Activated CD4-positive, alpha-beta memory T cell treated with anti-CD3 and anti-CD28 coated beads for 36 hours (primary cell): ENCODE results near the gene ZNF668. TPM values are rescaled to one million over a fixed set of nuclear protein-coding genes. Genes with fewer than 3 reads are reported as not detected.
A peak's percentile ranks its signal among the peaks of the same experiment; 100 is the strongest.

Experiments
- CTCF ChIA-PET: fragments of 350-600 bp; sonication (Branson Sonifier 250); formaldehyde crosslinking; loops from one replicate; lab custom pipeline; 2021; ENCODE audit warnings: antibody characterized with exemption, inconsistent platforms; lab: Charles Lee
- POLR2A ChIA-PET: fragments of 350-600 bp; sonication (Branson Sonifier 250); formaldehyde crosslinking; loops from one replicate; lab custom pipeline; 2021; ENCODE audit warnings: antibody characterized with exemption; lab: Charles Lee
- DNase-seq: peaks from one replicate; pipeline ENCODE4 v3.0.0-alpha.2; 2020
- H3K27ac Mint-ChIP-seq: one replicate; pipeline ENCODE4 v1.8.0; 2021; ENCODE audit warnings: mixed read lengths
- H3K27me3 Mint-ChIP-seq: one replicate; pipeline ENCODE4 v1.8.0; 2021; ENCODE audit warnings: mixed read lengths
- H3K36me3 Mint-ChIP-seq: one replicate; pipeline ENCODE4 v1.8.0; 2021; ENCODE audit warnings: mixed read lengths
- H3K4me1 Mint-ChIP-seq: one replicate; pipeline ENCODE4 v1.8.0; 2021; ENCODE audit warnings: low read depth, mixed read lengths
- H3K4me3 Mint-ChIP-seq: one replicate; pipeline ENCODE4 v1.8.0; 2021; ENCODE audit warnings: mild to moderate bottlenecking, mixed read lengths
- H3K9me3 Mint-ChIP-seq: one replicate; pipeline ENCODE4 v1.8.0; 2021; ENCODE audit warnings: mixed read lengths
- intact Hi-C: fragments of 100-400 bp; cut with micrococcal nuclease; formaldehyde crosslinking; loops from one replicate; pipeline ENCODE4 v1.15.1; 2023
- total RNA-seq, 2 experiments: library from RNA; stranded (reverse); gene quantifications; one replicate each; pipeline ENCODE4 v1.2.3, GENCODE V29; 2021

ZNF668 gene
- 10 to 100 TPM; 11.4 to 13.3 TPM for total RNA-seq

DNA sequence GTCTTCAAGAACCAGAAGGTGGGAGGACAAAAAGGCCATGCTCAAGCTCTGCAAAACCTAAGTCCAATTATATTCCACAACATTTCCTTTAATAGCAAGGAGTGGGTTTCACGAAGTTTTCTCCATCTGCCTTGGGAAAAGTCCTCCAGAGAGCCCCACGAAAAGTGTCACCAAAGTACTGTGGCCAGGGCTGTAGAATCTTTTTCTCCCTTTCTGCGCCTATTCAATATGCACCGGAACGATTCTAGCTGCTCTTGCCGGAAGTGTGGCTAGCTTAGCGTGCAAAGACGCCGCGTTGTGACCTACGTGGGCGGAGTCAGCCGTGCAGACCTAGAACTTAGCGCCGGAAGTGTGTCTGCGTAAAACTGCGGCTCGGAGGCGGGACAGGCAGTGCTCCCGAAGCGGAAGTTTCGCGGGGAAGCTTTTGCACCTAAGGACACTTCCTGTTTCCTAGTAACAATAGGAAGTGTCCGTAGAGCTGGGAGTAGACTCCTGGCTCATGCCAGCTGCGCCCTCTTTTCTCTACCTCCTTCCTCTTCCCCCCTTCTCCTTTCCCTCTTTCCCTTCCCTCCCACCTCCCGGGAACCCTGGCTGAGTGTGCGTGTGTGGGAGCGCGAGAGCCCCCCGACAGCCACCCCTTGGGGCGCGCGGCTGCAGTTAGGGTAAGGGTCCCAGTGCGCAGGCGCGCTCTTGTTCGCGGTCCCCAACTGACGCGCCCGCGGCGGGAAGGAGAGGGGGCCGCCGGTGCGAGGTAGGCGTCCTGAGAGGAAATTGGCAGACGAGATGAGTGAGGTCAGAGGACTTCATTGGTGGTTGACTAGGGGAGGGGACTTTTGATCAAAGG is at the start of gene ZNF668, which contains the start of gene ZNF646:
TSS of gene ZNF668 (minus strand) at position 271 of the 844 bp plus-strand sequence. CDS start 9,781 bp downstream, outside the sequence.
TSS of gene ZNF646 (plus strand) at position 453 of the 844 bp plus-strand sequence. CDS start 1,903 bp downstream, outside the sequence.
- Mint-ChIP-seq H3K27me3 (no peaks in the 10 kb centered on the region), H3K9me3 (no peaks in the 10 kb centered on the region), H3K4me3 (peak within 1 kb of the TSS; percentile 98), H3K27ac (peak within 1 kb of the TSS; percentile 97), H3K4me1 (peaks cover 30% of the 10 kb centered on the region), H3K36me3 (peaks cover 14% of the 10 kb centered on the region)
- intact Hi-C loops, result loop anchor here (1.0 to 2.0 kb wide), 10 partner anchors 20 to 795 kb away; partner anchors contain the start of genes ARMC5, FUS, KAT8 and SETD1A
- ChIA-PET POLR2A (interaction anchor here (0.6 to 2.4 kb wide), 15 partner anchors 10 to 796 kb away, joined by 3 to 23 read pairs (median 5); partner anchors contain the start of genes ARMC5, FUS, KAT8 and SETD1A), CTCF (interaction anchor here (0.6 to 3.4 kb wide), 6 partner anchors 24 to 140 kb away, joined by 3 to 22 read pairs (median 7); partner anchors contain the start of genes HSD3B7 and KAT8)
- DNase-seq, result peak; percentile 99

GRCh38 chr16:31120129-31120528 is 46.1 kb upstream of the ZNF668 start:
- ChIA-PET CTCF (interaction anchor here (0.8 to 3.8 kb wide), 3 partner anchors 22 to 339 kb away, joined by 3 to 23 read pairs (median 4); partner anchors contain the start of gene ARMC5), POLR2A (interaction anchor here (0.8 to 4.1 kb wide), 2 partner anchors 9 to 22 kb away, joined by 3 to 27 read pairs; no protein-coding TSS in a partner anchor)
- H3K27ac Mint-ChIP-seq, result no peak overlapping the region
- no peaks in the 10 kb centered on the region for H3K27me3 Mint-ChIP-seq
- H3K9me3 Mint-ChIP-seq, result no peaks in the 10 kb centered on the region
- H3K4me1 Mint-ChIP-seq, result peaks cover 16% of the 10 kb centered on the region
- intact Hi-C loops, result no loop called here
- H3K4me3 Mint-ChIP-seq, result no peak overlapping the region
- H3K36me3 Mint-ChIP-seq, result peaks cover 18% of the 10 kb centered on the region
- no peak for DNase-seq

DNA sequence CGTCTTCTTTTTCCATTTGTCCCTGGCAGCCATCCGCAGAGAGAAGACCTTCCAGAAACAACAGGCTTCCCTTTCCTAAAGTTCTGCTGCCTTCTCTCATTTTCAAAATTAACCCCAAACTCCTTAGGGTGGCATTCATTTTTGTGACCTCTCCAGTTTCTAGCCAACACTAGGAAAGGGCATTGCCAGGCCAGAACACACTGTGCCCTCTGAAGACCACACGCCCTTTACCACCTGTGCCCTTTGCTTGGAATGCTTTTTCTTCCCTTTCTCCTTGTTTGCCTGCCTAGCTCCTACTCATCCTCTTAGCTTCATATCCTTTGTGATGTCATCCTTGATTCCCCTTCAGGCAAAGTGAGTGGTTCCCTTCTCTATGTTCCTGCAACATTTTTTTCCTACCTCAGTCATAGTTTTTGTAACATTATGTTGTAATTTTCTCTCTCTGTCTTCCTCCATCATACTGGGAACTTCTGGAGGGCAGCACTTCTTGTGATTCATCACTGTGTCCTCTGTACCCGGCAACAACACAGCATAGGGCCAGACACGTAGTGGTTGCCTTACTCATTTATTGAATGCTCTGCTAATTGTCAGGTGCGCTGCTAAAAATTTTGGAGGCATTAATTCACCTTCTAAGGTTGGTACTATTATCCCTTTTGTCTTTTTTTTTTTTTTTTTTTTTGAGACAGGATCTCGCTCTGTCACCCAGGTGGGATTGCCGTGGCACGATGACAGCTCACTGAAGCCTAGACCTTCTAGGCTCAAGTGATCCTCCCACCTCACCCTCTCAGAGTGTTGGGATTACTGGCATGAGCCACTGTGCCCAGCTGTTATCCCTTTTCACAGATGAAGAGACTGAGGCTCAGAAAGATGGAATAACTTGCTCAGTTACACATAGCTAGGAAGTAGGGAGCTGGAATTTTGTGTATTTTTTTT is 44.4 kb upstream of the ZNF668 start:
- peaks cover 18% of the 10 kb centered on the region for H3K36me3 Mint-ChIP-seq
- CTCF ChIA-PET, result interaction anchor here (1.1 to 3.3 kb wide), 5 partner anchors 11 to 133 kb away, joined by 3 to 36 read pairs (median 6); partner anchors contain the start of genes HSD3B7 and ZNF668
- intact Hi-C loops, result loop anchor here (1.0 kb wide), 1 partner anchor 61 kb away; no protein-coding TSS in a partner anchor

GRCh38 chr16:31117384-31118222 is 43.6 kb upstream of the ZNF668 start, which contains the start of gene KAT8:
Gene KAT8 (plus strand): TSS chr16:31117664. CDS start chr16:31117682, 18 bp downstream.
- peak within 1 kb of the TSS; percentile 79 for H3K4me3 Mint-ChIP-seq
- H3K9me3 Mint-ChIP-seq, result no peaks in the 10 kb centered on the region
- peak within 1 kb of the TSS; percentile 70 for H3K27ac Mint-ChIP-seq
- peaks cover 20% of the 10 kb centered on the region for H3K4me1 Mint-ChIP-seq
- H3K36me3 Mint-ChIP-seq, result peaks cover 18% of the 10 kb centered on the region
- ChIA-PET POLR2A (interaction anchor here (0.5 to 4.1 kb wide), 11 partner anchors 9 to 755 kb away, joined by 3 to 27 read pairs (median 3); partner anchors contain the start of genes BCKDK, FUS, ZNF646 and ZNF668), CTCF (interaction anchor here (0.6 to 3.3 kb wide), 7 partner anchors 10 to 273 kb away, joined by 3 to 36 read pairs (median 4); partner anchors contain the start of genes HSD3B7 and ZNF668)
- DNase-seq, result peak; percentile 99
- no peaks in the 10 kb centered on the region for H3K27me3 Mint-ChIP-seq
- intact Hi-C loops, result loop anchor here (1.0 kb wide), 4 partner anchors 23 to 62 kb away; partner anchors contain the start of genes VKORC1, ZNF646 and ZNF668

More for the DNA sequence above, 44.4 kb upstream of the ZNF668 start:
- H3K27ac Mint-ChIP-seq, result peak overlapping the region; percentile 70
- no peak for DNase-seq
- H3K4me1 Mint-ChIP-seq, result peaks cover 20% of the 10 kb centered on the region
- POLR2A ChIA-PET, result interaction anchor here (0.8 to 4.1 kb wide), 6 partner anchors 8 to 61 kb away, joined by 3 to 27 read pairs (median 16); partner anchors contain the start of genes BCKDK, FUS, ZNF646 and ZNF668
- peak overlapping the region; percentile 79 for H3K4me3 Mint-ChIP-seq
- no peaks in the 10 kb centered on the region for H3K27me3 Mint-ChIP-seq
- no peaks in the 10 kb centered on the region for H3K9me3 Mint-ChIP-seq

- peaks cover 15% of the 10 kb centered on the region for H3K36me3 Mint-ChIP-seq
- peak overlapping the region; percentile 49 for H3K27ac Mint-ChIP-seq
- intact Hi-C loops, result no loop called here
Measured at GRCh38 chr16:31114468-31114867, 40.4 kb upstream of the ZNF668 start.

DNA sequence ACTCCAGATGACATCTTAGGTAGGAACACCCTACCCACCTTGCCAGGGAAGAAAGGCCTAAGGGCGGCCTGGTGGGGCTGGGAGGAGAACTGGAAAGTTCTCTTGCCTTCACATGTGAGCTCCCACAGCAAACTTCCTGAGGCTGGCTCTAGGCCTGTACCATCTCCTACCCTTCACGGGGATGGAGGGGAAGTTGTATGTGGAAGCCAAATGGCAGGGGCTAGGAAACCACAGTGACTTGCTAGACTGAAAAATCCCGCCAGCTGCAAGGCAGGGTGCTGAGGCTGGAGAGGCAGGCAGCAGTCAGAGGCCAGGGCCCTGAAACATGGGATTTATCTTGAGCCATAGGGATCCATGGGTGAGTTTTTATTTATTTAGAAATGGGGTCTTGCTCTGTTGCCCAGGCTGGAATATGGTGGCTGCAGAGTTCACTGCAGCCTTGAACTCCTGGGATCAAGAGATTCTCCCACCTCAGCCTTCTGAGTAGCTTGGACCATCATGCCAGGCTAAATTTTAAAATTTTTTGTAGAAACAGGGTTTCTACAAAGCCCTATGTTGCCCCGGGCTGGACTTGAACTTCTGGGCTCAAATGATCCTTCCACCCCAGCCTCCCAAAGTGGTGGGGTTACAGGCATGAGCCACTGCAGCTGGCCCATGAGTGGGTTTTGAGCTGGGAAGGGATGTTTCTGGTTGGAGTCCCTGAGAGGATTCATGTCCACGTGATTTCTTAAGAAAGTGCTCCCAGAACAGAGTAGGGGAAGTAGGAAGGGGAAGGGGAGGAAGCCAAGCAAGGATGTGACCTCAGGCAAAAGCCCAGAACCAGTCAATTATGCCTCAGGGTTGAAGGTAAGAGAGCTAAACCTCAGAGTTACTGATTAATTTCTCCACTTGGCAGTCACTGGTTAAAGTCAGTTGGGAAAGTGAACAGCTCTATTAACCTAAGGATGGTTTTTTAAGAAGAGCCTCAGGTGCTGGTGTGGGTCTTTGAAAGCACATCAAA is 39.4 kb upstream of the ZNF668 start:
- H3K27ac Mint-ChIP-seq, result peak overlapping the region; percentile 11
- no peaks in the 10 kb centered on the region for H3K27me3 Mint-ChIP-seq
- no peaks in the 10 kb centered on the region for H3K9me3 Mint-ChIP-seq
- no peak for DNase-seq
- H3K4me3 Mint-ChIP-seq, result no peak overlapping the region
- ChIA-PET CTCF (interaction anchor here (0.9 to 1.2 kb wide), 2 partner anchors 28 to 29 kb away, joined by 4 to 5 read pairs; no protein-coding TSS in a partner anchor), POLR2A (no interaction called here)
- H3K36me3 Mint-ChIP-seq, result peaks cover 12% of the 10 kb centered on the region
- H3K4me1 Mint-ChIP-seq, result peaks cover 18% of the 10 kb centered on the region
- intact Hi-C loops, result no loop called here

More at GRCh38 chr16:31114468-31114867, 40.4 kb upstream of the ZNF668 start:
- Mint-ChIP-seq H3K27me3 (no peaks in the 10 kb centered on the region), H3K4me1 (peaks cover 21% of the 10 kb centered on the region), H3K9me3 (no peaks in the 10 kb centered on the region), H3K4me3 (no peak overlapping the region)
- no peak for DNase-seq
- POLR2A ChIA-PET, result interaction anchor here (1.0 kb wide), 1 partner anchor 13 kb away, joined by 3 read pairs; no protein-coding TSS in a partner anchor
- CTCF ChIA-PET, result interaction anchor here (0.7 to 0.9 kb wide), 2 partner anchors 16 to 27 kb away, joined by 3 to 4 read pairs; no protein-coding TSS in a partner anchor

- DNase-seq, result no peak
- Mint-ChIP-seq H3K27me3 (no peaks in the 10 kb centered on the region), H3K36me3 (peaks cover 12% of the 10 kb centered on the region), H3K9me3 (no peaks in the 10 kb centered on the region), H3K4me3 (no peak overlapping the region), H3K27ac (no peak overlapping the region), H3K4me1 (peaks cover 16% of the 10 kb centered on the region)
- ChIA-PET POLR2A (no interaction called here), CTCF (interaction anchor here (1.2 kb wide), 1 partner anchor 30 kb away, joined by 5 read pairs; no protein-coding TSS in a partner anchor)
- intact Hi-C loops, result no loop called here
Measured at GRCh38 chr16:31112711-31113110, 38.7 kb upstream of the ZNF668 start.

GRCh38 chr16:31111881-31112466 is 37.9 kb upstream of the ZNF668 start:
- intact Hi-C loops, result no loop called here
- peaks cover 23% of the 10 kb centered on the region for H3K4me1 Mint-ChIP-seq
- peaks cover 12% of the 10 kb centered on the region for H3K36me3 Mint-ChIP-seq
- ChIA-PET POLR2A (no interaction called here), CTCF (interaction anchor here (1.2 kb wide), 1 partner anchor 30 kb away, joined by 5 read pairs; no protein-coding TSS in a partner anchor)
- DNase-seq, result no peak
- no peak overlapping the region for H3K27ac Mint-ChIP-seq
- H3K9me3 Mint-ChIP-seq, result no peaks in the 10 kb centered on the region
- H3K27me3 Mint-ChIP-seq, result no peaks in the 10 kb centered on the region
- H3K4me3 Mint-ChIP-seq, result no peak overlapping the region
